ENCODE measurements around the gene SELP. TPM values are rescaled to one million over a fixed set of nuclear protein-coding genes. Genes with fewer than 3 reads are reported as not detected.

Gene SELP
- total RNA-seq, 1 donor from 2014 or later: not detected

DNA sequence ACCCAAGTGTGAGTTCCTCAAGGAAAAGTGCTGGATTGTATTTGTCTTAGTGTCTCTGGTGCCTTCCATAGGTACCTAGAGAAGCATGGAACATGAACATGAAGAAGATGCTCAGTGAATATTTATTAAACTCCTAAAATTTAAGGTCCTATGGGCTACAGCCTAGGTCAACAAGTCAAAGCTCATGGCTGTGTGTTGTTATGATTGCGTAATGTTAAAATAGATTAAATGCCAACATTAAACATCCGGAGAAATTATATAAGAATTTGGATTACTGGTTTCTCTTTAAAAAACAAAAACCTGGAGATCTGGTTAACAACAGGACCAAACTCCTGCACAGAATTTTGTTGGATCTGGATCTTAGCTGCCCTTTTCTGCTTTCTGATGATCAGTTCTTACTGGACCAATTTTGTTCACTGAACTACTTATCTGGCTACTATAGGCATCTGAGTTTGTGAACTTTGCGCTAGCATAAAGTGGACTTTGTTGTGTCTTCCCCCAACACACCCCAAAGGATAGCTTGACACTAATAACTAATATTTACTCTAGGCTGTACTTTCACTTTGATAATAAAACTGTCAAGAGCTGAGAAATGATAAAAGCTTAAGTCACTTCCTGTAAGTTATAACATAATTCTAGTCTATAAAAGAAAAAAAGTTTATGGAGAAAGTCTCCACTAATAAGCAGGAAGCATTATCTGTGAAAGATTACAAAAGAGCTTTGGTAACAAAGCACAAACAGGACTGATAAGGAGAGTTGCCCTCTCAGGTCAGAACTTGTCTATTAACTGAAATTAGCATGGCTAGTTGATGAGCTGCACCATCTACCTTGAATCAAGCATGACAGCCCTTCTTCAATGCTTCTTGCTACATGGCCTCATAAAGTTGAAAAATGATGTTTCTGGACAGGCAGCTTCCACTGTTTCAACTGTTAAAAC lies 64.3 kb downstream of the SELP start:
- peaks cover 25% of the 10 kb centered on the region for H3K27me3 Mint-ChIP-seq (ENCODE audit: unreplicated experiment)
- no peak for DNase-seq (ENCODE audit: extremely low spot score, unreplicated experiment)
- no peaks in the 10 kb centered on the region for H3K4me1 Mint-ChIP-seq (ENCODE audit: unreplicated experiment)
- no peak overlapping the region for H3K4me3 Mint-ChIP-seq (ENCODE audit: unreplicated experiment)
- no peak overlapping the region for H3K27ac Mint-ChIP-seq (ENCODE audit: unreplicated experiment)
- TF ChIP-seq CTCF (IDR thresholded peaks at IDR 0.05): no peak
- peaks cover 8% of the 10 kb centered on the region for H3K9me3 Mint-ChIP-seq (ENCODE audit: unreplicated experiment)
- H3K36me3 Mint-ChIP-seq (ENCODE audit: unreplicated experiment): no peaks in the 10 kb centered on the region

GRCh38 chr1:169563650-169564049 lies 66.3 kb downstream of the SELP start:
- H3K9me3 Mint-ChIP-seq (ENCODE audit: unreplicated experiment): peaks cover 8% of the 10 kb centered on the region
- no peak overlapping the region for H3K27ac Mint-ChIP-seq (ENCODE audit: unreplicated experiment)
- no peak for TF ChIP-seq CTCF (IDR thresholded peaks at IDR 0.05)
- H3K27me3 Mint-ChIP-seq (ENCODE audit: unreplicated experiment): peaks cover 25% of the 10 kb centered on the region
- H3K4me1 Mint-ChIP-seq (ENCODE audit: unreplicated experiment): no peaks in the 10 kb centered on the region
- H3K4me3 Mint-ChIP-seq (ENCODE audit: unreplicated experiment): no peak overlapping the region
- H3K36me3 Mint-ChIP-seq (ENCODE audit: unreplicated experiment): no peaks in the 10 kb centered on the region
- DNase-seq (ENCODE audit: extremely low spot score, unreplicated experiment): no peak

GRCh38 chr1:169563019-169563615 lies 66.8 kb downstream of the SELP start:
- H3K27ac Mint-ChIP-seq (ENCODE audit: unreplicated experiment): no peak overlapping the region
- no peak for TF ChIP-seq CTCF (IDR thresholded peaks at IDR 0.05)
- no peaks in the 10 kb centered on the region for H3K36me3 Mint-ChIP-seq (ENCODE audit: unreplicated experiment)
- no peak for DNase-seq (ENCODE audit: extremely low spot score, unreplicated experiment)
- peaks cover 25% of the 10 kb centered on the region for H3K27me3 Mint-ChIP-seq (ENCODE audit: unreplicated experiment)
- H3K9me3 Mint-ChIP-seq (ENCODE audit: unreplicated experiment): peaks cover 8% of the 10 kb centered on the region
- no peaks in the 10 kb centered on the region for H3K4me1 Mint-ChIP-seq (ENCODE audit: unreplicated experiment)
- no peak overlapping the region for H3K4me3 Mint-ChIP-seq (ENCODE audit: unreplicated experiment)

DNA sequence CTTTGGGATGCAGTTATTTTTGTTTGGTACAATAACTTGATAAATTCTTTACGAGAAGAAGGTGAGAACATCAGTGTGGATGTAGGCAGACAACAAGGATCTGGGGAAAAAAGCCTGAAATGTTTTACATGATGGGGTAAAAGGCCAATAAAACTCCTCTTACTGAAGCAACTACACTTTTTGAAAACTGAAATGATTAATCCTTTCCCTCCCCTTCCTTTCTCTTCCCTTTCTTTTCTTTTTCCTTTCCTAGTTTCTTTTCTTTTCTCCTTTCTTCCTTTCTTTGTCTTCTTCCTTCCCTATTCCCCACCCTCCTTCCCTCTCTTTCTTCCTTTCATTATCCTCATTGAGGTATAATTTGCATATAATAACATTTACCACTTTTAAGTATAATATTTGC lies 68.2 kb downstream of the SELP start:
- no peak for DNase-seq (ENCODE audit: extremely low spot score, unreplicated experiment)
- Mint-ChIP-seq H3K27me3 (ENCODE audit: unreplicated experiment) (peaks cover 28% of the 10 kb centered on the region), H3K4me1 (ENCODE audit: unreplicated experiment) (no peaks in the 10 kb centered on the region), H3K4me3 (ENCODE audit: unreplicated experiment) (no peak overlapping the region), H3K36me3 (ENCODE audit: unreplicated experiment) (no peaks in the 10 kb centered on the region), H3K27ac (ENCODE audit: unreplicated experiment) (no peak overlapping the region), H3K9me3 (ENCODE audit: unreplicated experiment) (peaks cover 8% of the 10 kb centered on the region)
- no peak for TF ChIP-seq CTCF (IDR thresholded peaks at IDR 0.05)

- Mint-ChIP-seq H3K27me3 (ENCODE audit: unreplicated experiment) (peaks cover 33% of the 10 kb centered on the region), H3K4me1 (ENCODE audit: unreplicated experiment) (no peaks in the 10 kb centered on the region), H3K9me3 (ENCODE audit: unreplicated experiment) (no peaks in the 10 kb centered on the region), H3K27ac (ENCODE audit: unreplicated experiment) (no peak overlapping the region), H3K4me3 (ENCODE audit: unreplicated experiment) (no peak overlapping the region), H3K36me3 (ENCODE audit: unreplicated experiment) (no peaks in the 10 kb centered on the region)
- DNase-seq (ENCODE audit: extremely low spot score, unreplicated experiment): no peak
- no peak for TF ChIP-seq CTCF (IDR thresholded peaks at IDR 0.05)
Observed at GRCh38 chr1:169557131-169557530, 72.8 kb downstream of the SELP start.
